A673 (cell line): ENCODE data around the gene C19orf12. TPM values are rescaled to one million over a fixed set of nuclear protein-coding genes. Genes with fewer than 3 reads are reported as not detected.

Experiments
- BruUV-seq: library from RNA; stranded (reverse); fragments of 400-500 nt; replicated peaks from 2 replicates; lab custom pipeline; 2021; lab: Mats Ljungman, UMichigan
- CTCF ChIA-PET: fragments of 300-600 bp; sonication (Branson Sonifier 250); formaldehyde crosslinking; loops from one replicate; lab custom pipeline; 2022; ENCODE audit warnings: antibody characterized with exemption; lab: Charles Lee
- POLR2A ChIA-PET: fragments of 300-600 bp; sonication (Branson Sonifier 250); formaldehyde crosslinking; loops from one replicate; lab custom pipeline; 2022; ENCODE audit warnings: antibody characterized with exemption; ENCODE audit not compliant: low non-redundant PET; lab: Charles Lee
- DNase-seq: peaks from one replicate; pipeline ENCODE4 v3.0.0-alpha.2; 2015; ENCODE audit warnings: low spot score
- H3K27ac ChIP-seq: fragments of 200-600 bp; sonication (generic); 2 replicates; pipeline ENCODE4 v1.5.1; 2016; ENCODE audit warnings: mixed run types, low read depth, mild to moderate bottlenecking, mixed read lengths, antibody characterized with exemption, low read length; ENCODE audit not compliant: poor library complexity, severe bottlenecking
- H3K27me3 ChIP-seq: fragments of 200-600 bp; sonication (generic); replicated peaks from 2 replicates; pipeline ENCODE4 v1.6.1; 2017; ENCODE audit warnings: mixed run types, low read depth, mild to moderate bottlenecking, mixed read lengths, antibody characterized with exemption, low read length; ENCODE audit not compliant: insufficient read depth, poor library complexity
- H3K36me3 ChIP-seq: fragments of 200-600 bp; sonication (generic); 2 replicates; pipeline ENCODE4 v1.6.1; 2016; ENCODE audit warnings: mixed run types, mild to moderate bottlenecking, mixed read lengths, antibody characterized with exemption, low read length; ENCODE audit not compliant: insufficient read depth, poor library complexity, severe bottlenecking
- H3K4me1 ChIP-seq: fragments of 200-600 bp; sonication (generic); 2 replicates; pipeline ENCODE4 v1.6.1; 2017; ENCODE audit warnings: mixed run types, mild to moderate bottlenecking, mixed read lengths, antibody characterized with exemption, low read length; ENCODE audit not compliant: insufficient read depth, poor library complexity, severe bottlenecking
- H3K4me3 ChIP-seq: fragments of 200-600 bp; sonication (generic); 2 replicates; pipeline ENCODE4 v1.5.1; 2016; ENCODE audit warnings: low read depth, mixed run types, mild to moderate bottlenecking, mixed read lengths, low read length; ENCODE audit not compliant: poor library complexity, severe bottlenecking
- H3K9me3 ChIP-seq: fragments of 200-600 bp; sonication (generic); 2 replicates; pipeline ENCODE4 v1.6.1; 2016; ENCODE audit warnings: mixed run types, low read depth, mild to moderate bottlenecking, mixed read lengths, antibody characterized with exemption, low read length; ENCODE audit not compliant: poor library complexity, severe bottlenecking
- CTCF ChIP-seq: fragments of 300-800, 200-600 bp; sonication (generic); conservative IDR thresholded peaks from 2 replicates; pipeline ENCODE4 v1.5.1; 2017; ENCODE audit warnings: low read depth, mild to moderate bottlenecking, antibody characterized with exemption, low read length, moderate library complexity, mixed read lengths
- EZH2 ChIP-seq: fragments of 200-600 bp; sonication (generic); IDR thresholded peaks from 2 replicates; pipeline ENCODE4 v1.6.1; 2017; ENCODE audit warnings: borderline replicate concordance, low read depth, mild to moderate bottlenecking, mixed read lengths, antibody characterized with exemption, low read length; ENCODE audit not compliant: poor library complexity, severe bottlenecking
- intact Hi-C: fragments of 100-400 bp; cut with micrococcal nuclease; formaldehyde crosslinking; loops from one replicate; pipeline ENCODE4 v1.10.0; 2022; ENCODE audit not compliant: unreplicated experiment
- total RNA-seq: library from RNA; stranded (reverse); gene quantifications from 2 replicates; pipeline ENCODE4 v1.2.3, GENCODE V29; 2021

Gene C19orf12
- total RNA-seq, 1 experiment from 2014 or later: 26.8 TPM

GRCh38 chr19:29704562-29705558, 10.2 kb downstream of the C19orf12 start:
- TF ChIP-seq CTCF: no peak
- no peak for TF ChIP-seq EZH2
- BruUV-seq: no TSS peak
- ChIA-PET CTCF (no interaction called here), POLR2A (no interaction called here)
- intact Hi-C loops: no loop called here
- H3K27ac ChIP-seq: no peak overlapping the region
- no peak overlapping the region for H3K4me3 ChIP-seq
- H3K4me1 ChIP-seq: no peaks in the 10 kb centered on the region
- no peaks in the 10 kb centered on the region for H3K27me3 ChIP-seq
- no peaks in the 10 kb centered on the region for H3K9me3 ChIP-seq
- peaks cover 12% of the 10 kb centered on the region for H3K36me3 ChIP-seq
- DNase-seq: no peak

- DNase-seq: no peak
- CTCF ChIA-PET: no interaction called here
- H3K4me3 ChIP-seq: no peak overlapping the region
- peaks cover 12% of the 10 kb centered on the region for H3K36me3 ChIP-seq
- H3K27ac ChIP-seq: no peak overlapping the region
- H3K4me1 ChIP-seq: no peaks in the 10 kb centered on the region
- POLR2A ChIA-PET: no interaction called here
- TF ChIP-seq CTCF (no peak), EZH2 (no peak)
- H3K27me3 ChIP-seq: no peaks in the 10 kb centered on the region
- intact Hi-C loops: no loop called here
- BruUV-seq: no TSS peak
- no peaks in the 10 kb centered on the region for H3K9me3 ChIP-seq
Measured at GRCh38 chr19:29702963-29703320, 12.1 kb downstream of the C19orf12 start.

- Histone ChIP-seq H3K4me3 (no peak overlapping the region), H3K27me3 (no peaks in the 10 kb centered on the region), H3K27ac (no peak overlapping the region), H3K4me1 (no peaks in the 10 kb centered on the region), H3K9me3 (no peaks in the 10 kb centered on the region), H3K36me3 (peaks cover 12% of the 10 kb centered on the region)
- CTCF ChIA-PET: no interaction called here
- POLR2A ChIA-PET: no interaction called here
- no peak for DNase-seq
- TF ChIP-seq EZH2 (no peak), CTCF (no peak)
- BruUV-seq: no TSS peak
- intact Hi-C loops: no loop called here
Measured at GRCh38 chr19:29702161-29702962, 12.7 kb downstream of the C19orf12 start.
